WI38 (cell line): ENCODE data around the gene LDB2.

ENCODE experiments used
- H3K4me3 ChIP-seq: 2 replicates; pipeline ENCODE4 v1.5.1; 2011; ENCODE audit warnings: low read depth, mild to moderate bottlenecking, control low read depth, low read length
- CTCF ChIP-seq: IDR thresholded peaks from 2 replicates; pipeline ENCODE4 v1.5.1; 2012; ENCODE audit warnings: low read depth, mild to moderate bottlenecking, control low read depth, low read length

LDB2 gene

GRCh38 chr4:16464651-16465050 is 433.8 kb downstream of the LDB2 start:
- TF ChIP-seq CTCF = no peak
- no peak overlapping the region for H3K4me3 ChIP-seq

GRCh38 chr4:16462656-16463055 is 435.8 kb downstream of the LDB2 start:
- TF ChIP-seq CTCF = no peak
- H3K4me3 ChIP-seq = no peak overlapping the region

GRCh38 chr4:16461362-16461761 is 437.1 kb downstream of the LDB2 start:
- no peak overlapping the region for H3K4me3 ChIP-seq
- no peak for TF ChIP-seq CTCF

GRCh38 chr4:16457944-16458343 is 440.5 kb downstream of the LDB2 start:
- H3K4me3 ChIP-seq = no peak overlapping the region
- TF ChIP-seq CTCF = no peak
